ENCODE results near the gene ATP2B2.

GRCh38 chr3:10383850-10384248 lies 121.5 kb downstream of the ATP2B2 start:
- TF ChIP-seq SMC3 (IDR thresholded peaks at IDR 0.05; ENCODE audit: borderline replicate concordance, low read length) (no peak), CBX5 (IDR thresholded peaks at IDR 0.05; ENCODE audit: low read depth) (no peak), CTCF (IDR thresholded peaks at IDR 0.05 in 2 of 3, conservative IDR thresholded peaks at IDR 0.05 in 1 of 3; ENCODE audit: control insufficient read depth in 2 of 3, extremely low read depth in 1 of 3, insufficient read depth in 1 of 3, low read depth in 3 of 3, low read length in 3 of 3) (no peak)
